ENCODE results near the gene AUTS2. TPM values are rescaled to one million over a fixed set of nuclear protein-coding genes. Genes with fewer than 3 reads are reported as not detected.

AUTS2 gene
- total and polyA plus RNA-seq, 11 donors = 3.4 to 14.0 (median 7.3) TPM

DNA sequence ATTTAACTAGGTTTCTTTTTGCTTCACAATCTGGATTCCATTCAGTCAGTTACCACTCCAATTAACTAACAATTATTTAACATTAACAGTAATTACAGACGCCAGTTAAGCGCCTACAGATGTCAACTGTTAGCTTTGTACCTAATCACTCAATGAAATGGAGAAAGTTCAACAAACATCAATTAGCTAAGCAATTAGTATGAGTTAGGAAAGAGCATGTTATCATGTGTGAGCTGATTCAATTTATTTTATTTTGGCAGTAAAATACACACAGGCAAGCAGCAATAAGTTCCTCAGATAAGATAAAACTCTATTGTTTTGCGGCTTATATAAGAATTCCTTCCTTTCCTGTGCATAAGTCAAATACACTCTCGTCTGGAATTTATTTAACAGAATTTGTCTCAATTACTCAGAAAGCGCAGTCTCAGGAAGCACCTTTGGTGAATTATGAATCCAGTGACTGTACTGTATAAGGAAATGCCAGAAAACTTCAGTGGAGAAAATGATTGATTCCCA lies 1106.6 kb downstream of the AUTS2 start:
- Histone ChIP-seq H3K36me3 (peaks cover 0 to 3% (median 0%) of the 10 kb centered on the region in 9 donors), H3K27ac (no peak overlapping the region), H3K4me1 (peaks cover 0 to 12% (median 3%) of the 10 kb centered on the region in 12 donors), H3K27me3 (no peaks in the 10 kb centered on the region), H3K4me3 (no peak overlapping the region), H3K9me3 (no peaks in the 10 kb centered on the region)
- no peak for DNase-seq
- no peak for ATAC-seq
- 74 to 81% (median 76%) methylated on average over 5 of the region's 5 CpGs for WGBS, 4 donors
- TF ChIP-seq POLR2A (IDR thresholded peaks at IDR 0.05) = no peak
- TF ChIP-seq, protein P1, sequence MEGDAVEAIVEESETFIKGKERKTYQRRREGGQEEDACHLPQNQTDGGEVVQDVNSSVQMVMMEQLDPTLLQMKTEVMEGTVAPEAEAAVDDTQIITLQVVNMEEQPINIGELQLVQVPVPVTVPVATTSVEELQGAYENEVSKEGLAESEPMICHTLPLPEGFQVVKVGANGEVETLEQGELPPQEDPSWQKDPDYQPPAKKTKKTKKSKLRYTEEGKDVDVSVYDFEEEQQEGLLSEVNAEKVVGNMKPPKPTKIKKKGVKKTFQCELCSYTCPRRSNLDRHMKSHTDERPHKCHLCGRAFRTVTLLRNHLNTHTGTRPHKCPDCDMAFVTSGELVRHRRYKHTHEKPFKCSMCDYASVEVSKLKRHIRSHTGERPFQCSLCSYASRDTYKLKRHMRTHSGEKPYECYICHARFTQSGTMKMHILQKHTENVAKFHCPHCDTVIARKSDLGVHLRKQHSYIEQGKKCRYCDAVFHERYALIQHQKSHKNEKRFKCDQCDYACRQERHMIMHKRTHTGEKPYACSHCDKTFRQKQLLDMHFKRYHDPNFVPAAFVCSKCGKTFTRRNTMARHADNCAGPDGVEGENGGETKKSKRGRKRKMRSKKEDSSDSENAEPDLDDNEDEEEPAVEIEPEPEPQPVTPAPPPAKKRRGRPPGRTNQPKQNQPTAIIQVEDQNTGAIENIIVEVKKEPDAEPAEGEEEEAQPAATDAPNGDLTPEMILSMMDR (IDR thresholded peaks at IDR 0.05) = no peak
- intact Hi-C loops (cut with DNase I) = loop anchor here in 1 of 10 donors (5.0 kb wide), 1 partner anchor 513 kb away; no protein-coding TSS in a partner anchor

DNA sequence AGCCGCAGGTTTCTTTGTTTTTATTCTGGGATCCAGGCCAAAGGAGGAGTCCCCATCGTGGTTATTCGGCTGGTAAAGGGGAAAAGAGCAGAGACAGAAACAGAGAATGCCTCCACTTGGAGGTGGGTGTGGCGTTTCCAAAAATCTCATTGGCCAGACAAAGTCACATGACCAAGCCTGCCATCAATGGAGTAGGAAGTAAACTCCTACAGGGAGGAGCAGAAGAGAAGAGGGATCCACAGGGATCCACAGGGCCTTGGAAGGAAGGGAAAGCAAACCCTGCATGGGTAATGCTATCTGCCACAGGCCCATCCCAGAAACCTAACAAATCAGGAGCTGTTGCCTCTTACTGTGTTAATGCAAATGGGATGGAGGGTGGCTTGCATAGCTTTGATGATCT lies 1107.9 kb downstream of the AUTS2 start:
- 75 to 91% (median 80%) methylated on average over 4 of the region's 4 CpGs for WGBS, 4 donors
- ATAC-seq (no peak), DNase-seq (no peak)
- TF ChIP-seq, protein P1 (IDR thresholded peaks at IDR 0.05) = no peak
- no peak for TF ChIP-seq POLR2A (IDR thresholded peaks at IDR 0.05)
- intact Hi-C loops (cut with DNase I) = no loop called here
- Histone ChIP-seq H3K27ac (no peak overlapping the region), H3K9me3 (no peaks in the 10 kb centered on the region), H3K4me1 (peaks cover 0 to 24% (median 8%) of the 10 kb centered on the region in 12 donors), H3K36me3 (no peaks in the 10 kb centered on the region), H3K27me3 (no peaks in the 10 kb centered on the region), H3K4me3 (no peak overlapping the region)

DNA sequence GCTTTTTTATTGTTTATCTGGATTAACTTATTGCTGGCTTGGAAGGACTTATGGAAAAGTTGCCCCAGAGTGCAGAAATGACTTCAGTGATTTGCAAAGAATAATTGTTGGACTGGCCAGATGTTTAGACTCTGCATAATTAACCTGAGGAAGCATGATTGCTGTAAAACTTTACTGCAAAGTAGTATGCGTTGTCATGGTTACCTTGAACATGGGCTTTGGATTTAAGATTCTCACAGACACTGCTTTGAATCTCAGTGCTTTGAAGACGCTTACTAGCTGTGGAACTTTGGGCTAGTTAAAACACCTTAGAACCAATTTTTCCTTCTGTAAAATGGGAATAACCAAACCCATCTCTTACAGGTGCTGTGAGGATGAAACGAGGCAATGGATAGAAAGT lies 1108.4 kb downstream of the AUTS2 start:
- Histone ChIP-seq H3K27me3 (no peaks in the 10 kb centered on the region), H3K36me3 (no peaks in the 10 kb centered on the region), H3K4me1 (peaks cover 0 to 24% (median 8%) of the 10 kb centered on the region in 12 donors), H3K4me3 (no peak overlapping the region), H3K9me3 (no peaks in the 10 kb centered on the region), H3K27ac (no peak overlapping the region)
- intact Hi-C loops (cut with DNase I) = no loop called here
- TF ChIP-seq POLR2A (IDR thresholded peaks at IDR 0.05) = no peak
- TF ChIP-seq, protein P1 (IDR thresholded peaks at IDR 0.05) = no peak
- DNase-seq = no peak
- 96 to 98% (median 97%) methylated on average over 3 of the region's 3 CpGs for WGBS, 4 donors
- no peak for ATAC-seq

DNA sequence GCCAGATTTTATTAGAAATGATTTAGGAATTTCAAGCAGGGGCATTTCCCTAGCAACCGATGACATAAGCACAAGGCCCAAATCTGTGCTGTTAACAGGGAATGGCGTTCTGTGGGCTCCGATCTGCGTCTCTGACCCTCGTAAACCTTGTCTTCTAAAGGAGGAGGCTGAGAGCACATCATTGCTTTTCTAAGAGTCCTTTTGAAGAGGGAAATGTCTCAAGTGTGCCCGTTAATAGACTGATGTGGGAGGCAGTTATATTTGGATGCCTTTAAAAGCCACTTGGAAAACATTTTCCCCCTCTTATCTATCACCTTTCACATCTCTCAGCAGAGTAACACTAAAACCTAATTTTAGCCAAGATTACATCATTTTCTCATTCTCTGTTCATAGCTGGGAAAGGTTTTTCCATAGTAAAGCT lies 1109.6 kb downstream of the AUTS2 start:
- H3K36me3 ChIP-seq = no peaks in the 10 kb centered on the region
- intact Hi-C loops (cut with DNase I) = no loop called here
- 72 to 78% (median 74%) methylated on average over 6 of the region's 6 CpGs for WGBS, 4 donors
- no peak overlapping the region for H3K4me3 ChIP-seq
- H3K27ac ChIP-seq = no peak overlapping the region
- DNase-seq (no peak), ATAC-seq (no peak)
- TF ChIP-seq, protein P1 (IDR thresholded peaks at IDR 0.05) = no peak
- no peak for TF ChIP-seq POLR2A (IDR thresholded peaks at IDR 0.05)
- H3K4me1 ChIP-seq = peaks cover 0 to 24% (median 8%) of the 10 kb centered on the region in 12 donors
- H3K9me3 ChIP-seq = no peaks in the 10 kb centered on the region
- H3K27me3 ChIP-seq = no peaks in the 10 kb centered on the region
